ENCODE results near the gene DSCAM.

The DSCAM gene

DNA sequence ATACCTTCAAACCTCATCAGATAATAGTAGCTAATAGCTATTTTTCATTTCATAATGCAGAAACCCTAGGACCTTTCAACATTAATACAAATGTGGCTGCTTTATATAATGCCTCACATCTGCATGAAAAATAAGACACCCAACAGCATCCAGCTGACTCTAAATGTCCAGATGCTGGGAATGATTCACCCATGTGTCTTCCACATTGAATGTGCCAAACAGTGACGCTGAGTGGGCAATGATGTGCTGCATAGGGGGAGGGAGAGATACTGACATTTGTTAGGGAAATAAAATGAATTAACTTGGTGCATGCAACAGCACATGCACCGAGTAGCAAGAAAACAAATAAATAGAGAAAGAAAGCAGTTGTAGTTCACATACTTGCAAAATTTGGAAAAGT is 199.3 kb downstream of the DSCAM start:
- DNase-seq (ENCODE audit: low spot score) = no peak

DNA sequence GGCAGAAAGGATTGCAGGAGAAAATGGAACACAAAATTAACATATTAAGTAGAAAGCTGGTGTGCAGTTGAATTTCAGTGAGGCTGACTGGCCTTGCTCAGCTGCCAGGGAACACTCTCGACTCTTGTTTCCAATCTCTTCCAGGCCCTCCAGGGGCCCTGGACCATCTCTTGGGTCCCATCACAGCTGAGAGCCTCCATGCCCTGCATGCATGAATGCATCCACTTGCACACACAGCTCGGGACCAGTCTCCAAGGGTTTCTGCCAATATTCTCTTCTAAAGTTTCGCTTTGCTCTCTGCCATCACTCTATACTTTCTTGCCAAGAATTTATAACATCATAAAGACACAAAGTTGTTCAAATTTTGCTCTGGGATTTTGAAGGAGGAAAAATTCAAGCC is 200.3 kb downstream of the DSCAM start:
- no peak for DNase-seq (ENCODE audit: low spot score)

DNA sequence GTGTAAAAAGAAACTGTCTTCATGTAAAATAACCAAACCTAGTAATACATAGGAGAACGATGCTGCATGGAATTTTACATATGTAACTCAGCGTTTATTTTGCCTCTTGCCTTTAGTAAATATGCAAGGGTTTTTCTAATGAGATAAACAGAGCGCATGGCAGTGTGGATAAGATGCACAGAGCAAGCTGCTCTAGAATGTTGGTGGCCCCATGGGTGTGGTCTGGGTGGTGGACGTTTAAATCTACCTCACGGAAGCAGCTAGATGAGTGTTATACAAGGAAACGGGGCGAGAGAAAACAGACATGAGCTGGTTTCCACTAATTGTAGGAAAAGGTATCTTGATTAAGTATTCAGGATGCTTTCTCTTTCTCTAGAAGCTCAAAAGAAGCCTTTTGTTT is 205.9 kb downstream of the DSCAM start:
- no peak for DNase-seq (ENCODE audit: low spot score)

DNA sequence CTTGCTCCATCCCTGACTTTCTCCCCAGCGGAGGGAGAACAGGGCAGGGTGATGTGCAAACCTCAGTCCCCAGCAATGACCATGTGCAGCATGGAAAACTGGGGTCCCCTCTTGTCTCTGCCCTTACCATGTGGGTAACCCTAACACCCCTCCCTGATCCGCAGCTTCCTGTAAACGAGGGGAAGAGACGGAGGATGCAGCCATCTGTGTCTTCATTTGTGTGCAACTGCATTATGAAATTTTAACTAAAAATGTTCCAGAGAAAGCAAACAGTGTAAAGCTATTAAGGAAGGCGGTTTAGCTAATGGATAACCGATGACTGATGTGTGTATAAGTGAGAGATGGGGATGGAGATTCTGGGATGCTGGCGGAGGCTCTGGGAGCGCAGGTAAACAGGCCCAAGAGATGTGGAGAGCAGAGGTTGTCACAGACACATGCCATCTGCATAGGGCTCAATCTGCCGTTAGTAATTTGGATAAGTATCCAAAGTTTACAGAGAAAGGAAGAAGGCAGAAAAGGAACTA is 206.6 kb downstream of the DSCAM start:
- peak; percentile 9 for DNase-seq (ENCODE audit: low spot score)

DNA sequence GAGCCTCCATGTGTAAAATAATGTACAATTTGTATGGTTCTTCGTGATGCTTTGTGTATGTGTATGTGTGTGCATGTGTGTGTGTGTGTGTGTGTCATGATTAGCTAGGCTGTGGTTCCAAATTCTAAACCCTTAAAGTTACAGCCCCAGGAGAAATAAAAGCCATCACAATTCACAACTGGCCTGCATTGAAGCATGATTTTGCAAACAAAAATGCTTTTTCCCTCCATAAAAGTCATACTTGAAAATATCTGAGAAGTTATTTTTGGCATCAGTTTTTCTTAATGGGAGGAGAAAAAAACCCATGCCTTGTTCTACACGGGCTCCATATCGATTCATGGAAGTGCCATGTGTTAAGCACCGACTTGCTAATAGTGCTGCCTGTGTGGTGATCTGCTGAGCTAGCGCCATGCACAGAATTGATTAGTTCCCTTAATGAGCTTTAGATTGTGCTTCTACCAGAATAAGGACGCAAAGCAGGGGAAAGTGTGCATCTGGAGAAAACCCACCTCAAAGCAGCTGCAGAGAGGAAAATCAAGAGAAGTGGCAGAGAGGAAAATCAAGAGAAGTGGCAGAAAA is 207.3 kb downstream of the DSCAM start:
- no peak for DNase-seq (ENCODE audit: low spot score)

DNA sequence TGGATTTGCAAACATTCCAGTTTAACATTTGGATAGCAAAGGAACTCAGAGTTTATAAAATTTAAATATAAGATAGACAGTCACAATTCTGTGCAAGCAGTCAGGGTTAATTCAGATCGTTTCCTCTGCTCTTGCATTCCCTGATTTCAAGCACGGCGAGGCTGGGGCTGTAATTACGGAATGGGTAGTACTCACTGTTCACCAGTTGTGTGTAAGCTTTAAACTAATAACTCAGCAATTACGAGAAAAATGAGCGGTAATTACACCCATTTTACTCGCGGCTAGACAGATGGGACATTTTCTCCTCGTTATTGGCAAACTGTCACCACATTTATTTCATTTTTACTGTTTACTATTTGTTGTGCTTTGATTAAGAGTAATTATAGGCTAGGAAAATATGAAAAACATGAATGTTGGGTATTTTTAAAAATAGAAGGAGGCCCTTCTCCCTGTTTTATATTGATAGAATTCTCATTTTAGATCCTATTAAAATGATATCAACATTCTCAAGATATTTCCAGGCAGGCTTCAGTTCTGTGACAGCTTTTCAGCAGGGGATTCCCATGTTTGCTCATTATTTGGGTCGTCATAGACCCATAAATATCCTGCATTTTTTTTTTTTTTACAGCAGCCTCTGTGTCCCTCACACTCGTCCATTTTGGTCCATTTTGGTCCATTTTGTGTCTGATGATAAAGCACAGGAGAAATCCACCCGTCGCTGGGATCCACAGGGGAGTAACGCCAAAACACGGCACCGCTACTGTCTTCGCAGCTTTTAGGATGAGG is 208.3 kb downstream of the DSCAM start:
- DNase-seq (ENCODE audit: low spot score) = no peak

DNA sequence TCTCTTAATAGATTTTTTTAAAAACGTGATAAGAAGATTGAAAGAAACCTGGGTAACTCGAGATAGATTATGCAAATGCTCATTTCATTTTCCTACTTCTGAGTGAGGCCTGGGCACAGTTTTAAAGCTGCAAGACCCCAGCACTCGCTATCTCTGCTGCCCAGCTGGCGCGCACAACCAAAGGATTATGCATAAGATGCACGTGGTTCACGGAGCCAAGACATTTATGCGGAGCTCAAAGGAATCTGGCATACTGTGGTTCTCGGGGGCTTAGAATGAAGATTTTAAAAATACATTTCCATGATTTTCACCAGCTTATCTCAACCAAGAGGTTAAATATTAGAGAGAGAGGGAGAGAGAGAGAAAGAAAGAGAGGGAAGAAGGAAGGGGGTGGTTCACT is 210.9 kb downstream of the DSCAM start:
- DNase-seq (ENCODE audit: low spot score) = no peak

DNA sequence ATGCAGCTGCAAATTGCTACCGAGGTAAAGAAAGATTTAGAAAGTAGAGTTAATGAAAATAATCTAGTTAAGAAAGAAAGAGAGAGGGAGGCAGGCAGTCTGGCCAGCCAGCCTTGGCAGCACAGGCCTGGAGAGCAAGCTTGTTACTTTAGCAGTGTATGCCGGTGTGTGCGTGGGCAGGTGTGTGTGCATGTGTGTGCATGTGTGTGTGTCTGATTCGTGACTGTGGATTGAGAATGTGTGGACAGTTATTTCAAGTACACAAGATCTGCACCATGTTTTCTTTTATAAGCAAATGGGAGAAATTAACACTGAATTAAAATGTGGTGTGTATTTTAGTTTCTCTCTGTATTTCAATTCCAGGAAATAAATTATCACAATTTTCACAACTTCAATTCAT is 211.6 kb downstream of the DSCAM start:
- DNase-seq (ENCODE audit: low spot score) = no peak

DNA sequence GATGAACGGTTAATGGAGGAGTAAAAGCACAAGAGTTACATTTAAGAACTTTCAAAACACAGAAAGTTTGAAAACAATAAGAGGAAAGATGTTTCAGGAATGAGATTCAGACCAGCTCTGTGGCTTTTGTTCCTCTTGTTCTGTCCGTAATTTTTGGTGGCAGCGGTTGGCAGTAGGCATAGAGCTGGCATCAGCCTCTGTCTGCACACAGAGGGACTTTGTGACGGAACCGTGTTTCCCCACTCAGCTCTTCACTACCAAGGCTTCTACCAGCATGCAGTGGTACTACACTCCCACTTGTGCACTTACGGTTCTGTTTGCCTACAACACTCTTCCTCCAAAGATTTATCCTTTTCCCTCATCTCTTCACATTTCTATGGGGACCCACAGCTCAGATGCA is 212.8 kb downstream of the DSCAM start:
- no peak for DNase-seq (ENCODE audit: low spot score)

DNA sequence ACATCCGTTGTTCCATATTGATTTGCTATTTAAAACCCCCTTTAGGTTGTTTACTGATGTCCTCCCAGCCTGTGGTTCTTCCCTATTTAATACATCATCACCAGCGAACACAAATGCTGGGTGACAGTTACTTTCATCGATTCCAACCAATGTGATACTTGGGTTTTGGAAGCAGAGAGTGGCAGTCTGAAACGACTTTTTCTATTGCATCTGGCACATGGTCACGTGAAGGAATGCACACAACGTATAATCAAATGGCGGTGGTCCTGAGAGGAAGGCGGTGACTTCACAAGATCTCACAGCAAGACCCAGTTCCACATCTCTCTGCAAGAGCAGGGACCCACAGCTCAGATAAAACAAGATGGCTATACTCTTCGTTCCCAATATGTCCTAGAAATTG is 213.9 kb downstream of the DSCAM start:
- no peak for DNase-seq (ENCODE audit: low spot score)

DNA sequence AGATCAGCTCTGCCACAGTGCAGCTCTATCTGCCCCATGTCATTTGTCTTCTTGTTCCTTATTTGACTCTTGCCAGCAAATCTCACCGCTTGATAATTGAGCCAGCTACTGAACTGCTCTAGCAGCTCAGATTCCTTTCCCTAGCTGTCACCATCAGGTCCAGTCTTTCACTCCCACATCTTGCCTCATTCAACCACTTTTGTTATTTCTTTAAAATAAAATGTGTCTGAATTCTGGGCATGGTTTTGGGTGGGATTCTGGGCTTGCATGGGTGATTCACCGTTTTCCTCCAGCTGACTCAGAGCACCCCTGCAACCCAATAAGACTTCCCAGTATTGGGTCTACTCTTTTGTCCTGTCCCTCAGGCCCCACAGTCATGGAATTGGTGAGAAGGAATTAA is 215.7 kb downstream of the DSCAM start:
- DNase-seq (ENCODE audit: low spot score) = peak; percentile 8

DNA sequence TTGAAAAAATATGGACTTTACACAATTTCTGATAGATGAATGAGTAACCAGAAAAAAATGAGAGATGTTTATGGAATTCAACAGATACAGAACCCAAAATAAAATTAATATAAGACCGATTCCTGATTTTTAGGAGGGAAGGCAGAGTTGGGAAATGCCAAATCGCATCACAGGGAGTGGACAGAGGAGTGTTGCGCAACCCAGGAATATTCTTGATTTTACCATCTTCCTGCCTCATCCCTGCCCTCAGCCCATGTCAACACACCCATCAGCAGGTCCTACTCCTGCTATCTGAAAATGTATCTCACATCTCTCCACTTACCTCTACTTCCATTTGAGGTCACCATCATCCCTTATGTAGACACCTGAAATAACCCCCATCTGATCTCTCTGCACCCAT is 221.0 kb downstream of the DSCAM start:
- no peak for DNase-seq (ENCODE audit: low spot score)

DNA sequence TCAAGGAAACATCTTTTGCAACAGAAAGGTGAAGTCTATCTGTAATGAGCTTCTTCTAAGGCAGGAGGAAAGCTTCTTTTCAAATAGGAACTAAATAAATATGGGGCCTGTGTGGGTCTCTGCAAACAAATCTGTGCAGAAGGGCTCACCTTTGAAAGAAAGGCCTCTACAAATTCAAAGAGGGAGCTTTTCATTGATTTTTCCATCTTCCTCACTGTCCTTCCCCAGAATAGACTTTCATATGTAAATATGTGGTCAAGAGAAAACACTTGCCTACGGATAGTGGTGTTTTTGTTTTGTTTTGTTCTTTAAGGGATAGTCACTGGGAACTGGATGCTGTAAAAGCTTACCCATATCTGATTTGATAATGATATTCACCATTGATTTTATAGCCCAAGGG is 223.4 kb downstream of the DSCAM start:
- no peak for DNase-seq (ENCODE audit: low spot score)

DNA sequence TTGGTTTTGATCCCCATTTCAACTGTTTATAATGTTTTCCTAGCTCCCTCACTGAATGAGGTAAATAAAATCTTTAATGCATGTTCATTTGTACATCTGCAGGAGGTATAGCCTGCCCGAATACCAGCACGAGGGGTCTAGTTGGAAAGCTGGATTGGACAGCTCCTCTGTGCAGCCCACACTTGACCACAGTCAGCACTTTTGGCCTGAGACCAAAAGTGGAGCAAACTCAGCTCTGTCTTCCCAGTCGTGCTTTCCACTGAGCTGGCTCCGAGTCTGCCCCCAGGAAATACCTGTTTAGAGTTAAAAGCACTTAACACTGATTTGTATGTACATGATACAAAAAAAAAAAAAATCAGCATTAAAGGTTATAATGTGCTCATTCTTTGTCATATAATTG is 224.4 kb downstream of the DSCAM start:
- DNase-seq (ENCODE audit: low spot score) = no peak

DNA sequence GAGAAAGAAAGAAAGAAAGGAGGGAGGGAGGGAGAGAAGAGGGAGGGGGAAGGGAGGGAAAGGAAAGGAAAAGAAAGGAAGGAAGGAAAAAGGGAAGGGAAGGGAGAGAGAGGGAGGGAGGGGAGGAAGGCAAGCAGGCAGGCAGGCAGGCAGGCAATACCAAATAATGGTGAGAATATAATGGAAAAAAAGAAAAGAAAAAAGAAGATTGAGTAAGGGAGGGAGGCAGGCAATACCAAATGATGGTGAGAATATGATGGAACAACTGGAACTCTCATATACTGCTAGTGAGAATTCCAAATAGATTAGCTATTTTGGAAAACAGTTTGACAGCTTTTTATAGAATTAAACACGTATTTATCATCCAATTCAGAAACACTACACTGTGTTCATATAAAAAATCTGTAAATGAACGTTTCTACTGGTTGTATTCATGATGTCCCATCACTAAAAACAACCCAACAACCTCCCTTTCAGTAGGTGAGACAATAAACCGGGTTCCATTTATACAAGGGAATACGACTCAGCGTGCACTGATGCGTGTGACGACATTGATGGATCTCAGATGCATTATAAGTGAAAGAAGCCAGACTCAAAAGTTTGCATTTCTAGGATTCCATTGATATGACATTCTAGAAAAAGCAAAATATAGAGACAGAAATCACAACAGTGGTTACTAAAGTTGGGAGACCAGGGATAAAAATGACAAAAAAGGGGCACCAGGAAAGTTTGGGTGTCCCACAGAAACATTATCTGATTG is 226.4 kb downstream of the DSCAM start:
- peak; percentile 50 for DNase-seq (ENCODE audit: low spot score)

DNA sequence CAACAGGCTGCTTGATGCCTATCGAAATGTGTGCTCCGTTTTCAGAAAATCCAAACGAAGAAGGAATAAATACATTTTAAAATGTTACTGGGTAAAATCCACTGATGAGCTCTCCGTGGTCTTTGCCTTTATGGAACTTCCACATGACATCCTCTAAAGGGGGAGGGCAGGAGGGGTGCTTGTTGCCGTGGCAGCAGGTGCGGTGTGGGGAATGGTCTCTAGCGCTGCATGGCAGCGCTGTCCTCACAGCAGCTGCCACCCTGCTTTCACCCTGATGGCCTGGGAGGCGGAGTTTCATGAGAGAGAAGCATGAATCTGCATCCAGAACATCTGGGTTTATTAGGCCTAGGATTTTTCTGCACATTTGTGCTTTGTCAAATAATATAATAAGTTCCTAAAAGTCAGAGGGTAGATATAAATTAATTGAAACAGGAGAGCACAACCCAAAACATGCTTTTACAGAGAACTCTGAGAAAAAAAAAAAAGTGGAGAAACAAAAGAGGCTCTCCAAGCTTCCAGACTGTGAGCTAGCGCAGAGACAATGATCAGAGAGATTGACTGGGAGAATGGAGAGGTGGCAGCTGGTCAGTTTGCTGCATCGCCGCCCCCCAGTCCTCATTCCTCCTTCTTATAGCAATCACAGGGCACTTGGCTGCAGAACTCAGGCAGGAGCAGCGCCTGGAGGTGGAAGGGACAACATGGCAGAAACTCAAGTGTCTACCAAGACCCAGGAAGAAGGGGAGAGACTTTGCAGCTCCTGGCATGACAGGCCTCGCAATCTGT is 228.6 kb downstream of the DSCAM start:
- no peak for DNase-seq (ENCODE audit: low spot score)

DNA sequence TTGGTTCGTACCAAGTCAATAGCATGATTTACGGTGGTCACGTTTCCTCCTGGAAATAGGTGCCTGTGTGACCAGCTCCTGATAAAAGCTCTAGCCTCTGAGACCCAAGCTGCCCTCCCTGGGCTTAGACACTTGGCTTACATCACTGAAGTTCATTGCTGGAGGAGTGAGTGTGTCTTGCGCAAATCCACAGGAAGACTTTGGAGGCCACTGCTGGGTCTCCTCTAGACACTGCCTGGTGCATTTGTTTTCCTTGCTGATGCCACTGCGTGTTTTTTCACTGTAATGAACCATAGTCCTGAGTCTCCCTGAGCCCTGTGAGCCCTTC is 230.6 kb downstream of the DSCAM start:
- no peak for DNase-seq (ENCODE audit: low spot score)

DNA sequence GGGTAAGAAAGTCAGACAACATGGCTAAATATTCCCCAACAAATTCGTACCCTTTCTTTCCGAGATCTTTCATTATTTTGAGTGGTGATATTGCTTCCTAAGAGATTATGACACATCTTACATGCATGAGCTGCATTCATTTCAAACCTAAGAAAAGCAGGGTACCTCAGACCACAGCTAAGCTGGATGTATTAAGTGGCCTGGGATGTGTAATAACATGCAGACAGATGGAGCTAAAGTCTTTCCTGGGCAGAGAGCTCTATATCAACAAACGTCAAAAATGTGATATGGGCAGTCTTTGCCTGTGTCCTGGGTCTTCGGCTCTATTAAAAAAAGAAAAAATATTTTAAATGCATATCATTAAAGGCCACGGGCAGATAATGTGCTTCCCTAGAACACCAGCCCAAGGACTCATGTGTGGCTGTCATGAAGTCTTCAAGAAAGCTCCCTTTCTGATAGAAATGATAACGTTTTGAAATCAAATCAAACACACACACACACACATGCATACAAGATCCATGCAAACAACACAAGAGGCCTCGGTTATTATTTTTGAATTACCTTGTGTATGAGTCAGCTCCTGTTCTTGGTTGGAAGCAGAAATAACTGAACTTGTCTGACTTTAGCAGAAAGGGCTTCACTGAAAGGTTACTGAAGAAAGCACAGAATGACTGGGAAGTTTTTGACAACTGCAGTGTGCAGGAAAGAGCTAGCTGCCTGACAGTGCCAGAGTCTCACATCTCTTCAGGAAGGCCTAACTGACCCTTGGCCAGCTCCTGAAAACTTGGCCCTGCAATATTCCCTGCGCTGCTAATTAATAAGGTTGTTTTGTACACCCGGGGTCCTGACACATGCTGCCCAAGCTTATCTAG is 231.2 kb downstream of the DSCAM start:
- no peak for DNase-seq (ENCODE audit: low spot score)

DNA sequence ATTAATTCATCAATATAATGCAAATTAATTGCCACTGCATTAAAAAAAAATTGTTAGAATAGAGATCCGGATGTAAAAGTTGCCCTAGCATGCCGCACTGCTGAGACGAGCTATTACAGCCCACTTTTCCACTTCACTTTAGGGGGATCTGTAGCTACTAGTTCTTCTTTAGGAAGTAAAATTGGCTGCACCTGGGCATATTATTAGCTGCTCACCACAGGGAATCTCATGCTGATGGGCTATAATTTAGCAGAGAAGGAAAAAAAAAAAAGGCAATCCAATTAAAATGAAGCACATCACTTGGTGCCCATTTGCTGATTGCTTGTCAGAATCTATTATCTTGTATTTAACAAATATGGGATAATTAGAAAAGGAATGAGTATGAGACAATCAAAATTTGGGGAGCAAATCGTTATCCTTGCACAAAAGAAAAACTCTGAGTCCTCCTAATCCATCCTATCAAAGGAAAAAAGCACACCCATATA is 233.4 kb downstream of the DSCAM start:
- DNase-seq (ENCODE audit: low spot score) = no peak

DNA sequence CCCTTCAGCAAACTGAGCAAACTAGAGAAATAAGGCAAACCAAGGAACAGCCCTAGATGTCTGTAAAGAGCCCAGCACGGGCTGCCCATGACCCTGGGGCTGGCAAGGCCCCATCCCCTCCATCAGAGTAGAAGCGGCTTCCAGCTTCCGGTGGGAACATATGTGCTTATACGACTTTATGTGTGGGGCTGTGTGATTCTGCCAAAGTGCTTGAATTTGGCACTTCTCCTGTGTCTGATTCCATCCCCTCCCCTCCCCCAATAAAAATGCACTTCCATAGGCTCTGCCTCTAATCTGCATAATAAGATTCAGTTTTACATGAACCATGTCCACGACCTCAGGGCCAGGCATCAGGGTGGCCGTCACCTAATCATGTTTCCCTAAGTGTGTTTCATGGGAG is 236.6 kb downstream of the DSCAM start:
- DNase-seq (ENCODE audit: low spot score) = no peak

DNA sequence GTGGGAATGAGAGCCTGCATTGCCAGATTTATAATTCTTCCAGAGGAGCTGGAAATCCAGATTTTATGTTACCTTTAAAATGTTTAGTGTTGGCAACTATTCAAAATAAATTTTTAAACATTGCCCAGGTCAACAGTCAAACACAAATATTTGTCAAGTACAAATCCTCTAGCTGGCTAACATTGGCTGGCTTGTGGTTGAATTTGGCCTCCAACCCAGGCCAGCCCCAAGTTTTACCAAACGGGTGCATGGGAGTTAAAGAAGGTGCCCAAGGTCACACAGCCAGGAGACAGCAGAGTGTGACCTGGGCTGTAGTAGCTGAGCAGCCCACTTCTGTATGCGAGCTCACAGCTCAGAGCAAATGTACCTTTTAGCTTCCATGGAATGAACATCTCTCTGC is 240.6 kb downstream of the DSCAM start:
- no peak for DNase-seq (ENCODE audit: low spot score)

Data from kidney tubule cell (primary cell).